Mucosa of descending colon (tissue), 3 donors: ENCODE results near the gene UBE2Q1. TPM values are rescaled to one million over a fixed set of nuclear protein-coding genes. Genes with fewer than 3 reads are reported as not detected.

Experiments used
- ATAC-seq: fragments of 200-7000 bp; cut with Tn5 transposase; one replicate; pipeline ENCODE4 v1.9.1; 2020; ENCODE audit warnings: mild to moderate bottlenecking, moderate library complexity
- DNase-seq, 3 donors: peaks; one replicate each; pipeline ENCODE4 v3.0.0-alpha.2; 2020
- H3K36me3 ChIP-seq: fragments of 200-600 bp; one replicate; pipeline ENCODE4 v1.8.0; 2021; ENCODE audit warnings: low read depth, mild to moderate bottlenecking
- H3K4me1 ChIP-seq: fragments of 200-600 bp; one replicate; pipeline ENCODE4 v1.8.0; 2021; ENCODE audit warnings: low read depth, mild to moderate bottlenecking
- H3K4me3 ChIP-seq: fragments of 200-600 bp; one replicate; pipeline ENCODE4 v1.8.0; 2021; ENCODE audit warnings: mild to moderate bottlenecking
- H3K9me3 ChIP-seq: fragments of 200-600 bp; one replicate; pipeline ENCODE4 v1.8.0; 2021; ENCODE audit warnings: mild to moderate bottlenecking
- CTCF ChIP-seq: fragments of 200-600 bp; IDR thresholded peaks from one replicate; pipeline ENCODE4 v1.8.0; 2022; ENCODE audit warnings: antibody characterized with exemption, mild to moderate bottlenecking
- intact Hi-C, 2 donors: fragments of 100-400 bp; cut with DNase I in 1 of 2; cut with micrococcal nuclease in 1 of 2; formaldehyde crosslinking; loops; one replicate each; pipeline versions ENCODE4 v1.11.0 to v1.11.1; 2022; cut with DNase I, micrococcal nuclease
- total RNA-seq, 3 donors: library from RNA; stranded (reverse); fragmentation: NEBNext Ultra II Directional in 2 of 3; extraction: Animal tissue kit (Norgen Biotek cat#: 25700) in 2 of 3; gene quantifications; one replicate each; pipeline versions ENCODE4 v1.2.1 to v1.2.4, GENCODE V29; 2021 to 2023
- donor health status: DM: no; HTN: no; CAD: no; lungs with moderate emphysema.
- donor health status: DM: no; HTN: no; CAD: no.
- donor health status: DM: no; HTN: yes; CAD: no.

Gene UBE2Q1
- total RNA-seq, 3 donors from 2014 or later, result 52.8 to 81.7 (median 81.0) TPM

- H3K4me1 ChIP-seq, result no peaks in the 10 kb centered on the region
- intact Hi-C loops, result loop anchor here in 1 of 2 donors (10.0 kb wide), 1 partner anchor 307 kb away; no protein-coding TSS in a partner anchor
- peaks cover 4% of the 10 kb centered on the region for H3K36me3 ChIP-seq
- no peaks in the 10 kb centered on the region for H3K9me3 ChIP-seq
- no peak for ATAC-seq
- TF ChIP-seq CTCF, result no peak
- no peak for DNase-seq
- no peak overlapping the region for H3K4me3 ChIP-seq
These were observed 19.6 kb upstream of the UBE2Q1 start for GRCh38 chr1:154578058-154578418.

- no peaks in the 10 kb centered on the region for H3K9me3 ChIP-seq
- no peaks in the 10 kb centered on the region for H3K4me1 ChIP-seq
- DNase-seq, result no peak
- ATAC-seq, result no peak
- peaks cover 1% of the 10 kb centered on the region for H3K36me3 ChIP-seq
- no peak for TF ChIP-seq CTCF
- intact Hi-C loops, result loop anchor here in 1 of 2 donors (10.0 kb wide), 1 partner anchor 307 kb away; no protein-coding TSS in a partner anchor
- no peak overlapping the region for H3K4me3 ChIP-seq
These were observed 19.0 kb upstream of the UBE2Q1 start for GRCh38 chr1:154577346-154578057.

DNA sequence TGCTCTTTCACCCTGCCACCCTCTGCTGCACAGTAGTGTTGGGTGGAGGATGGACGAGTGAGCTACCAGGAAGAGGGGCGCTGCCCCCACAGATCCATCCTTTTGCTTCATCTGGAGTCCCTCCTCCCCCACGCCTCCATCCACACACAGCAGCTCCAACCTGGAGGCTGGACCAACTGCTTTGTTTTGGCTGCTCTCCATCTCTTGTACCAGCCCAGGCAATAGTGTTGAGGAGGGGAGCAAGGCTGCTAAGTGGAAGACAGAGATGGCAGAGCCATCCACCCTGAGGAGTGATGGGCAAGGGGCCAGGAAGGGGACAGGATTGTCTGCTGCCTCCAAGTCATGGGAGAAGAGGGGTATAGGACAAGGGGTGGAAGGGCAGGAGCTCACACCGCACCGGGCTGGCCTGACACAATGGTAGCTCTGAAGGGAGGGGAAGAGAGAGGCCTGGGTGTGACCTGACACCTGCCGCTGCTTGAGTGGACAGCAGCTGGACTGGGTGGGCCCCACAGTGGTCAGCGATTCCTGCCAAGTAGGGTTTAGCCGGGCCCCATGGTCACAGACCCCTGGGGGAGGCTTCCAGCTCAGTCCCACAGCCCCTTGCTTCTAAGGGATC is 17.6 kb upstream of the UBE2Q1 start:
- H3K4me1 ChIP-seq, result no peaks in the 10 kb centered on the region
- H3K9me3 ChIP-seq, result no peaks in the 10 kb centered on the region
- H3K4me3 ChIP-seq, result no peak overlapping the region
- H3K36me3 ChIP-seq, result no peaks in the 10 kb centered on the region
- TF ChIP-seq CTCF, result no peak
- DNase-seq (no peak), ATAC-seq (no peak)
- intact Hi-C loops, result loop anchor here in 1 of 2 donors (10.0 kb wide), 1 partner anchor 309 kb away; no protein-coding TSS in a partner anchor

GRCh38 chr1:154575147-154575927 is 16.9 kb upstream of the UBE2Q1 start:
- intact Hi-C loops, result loop anchor here in 1 of 2 donors (10.0 kb wide), 1 partner anchor 309 kb away; no protein-coding TSS in a partner anchor
- ATAC-seq (no peak), DNase-seq (no peak)
- TF ChIP-seq CTCF, result no peak
- H3K9me3 ChIP-seq, result no peaks in the 10 kb centered on the region
- H3K4me1 ChIP-seq, result no peaks in the 10 kb centered on the region
- H3K4me3 ChIP-seq, result no peak overlapping the region
- no peaks in the 10 kb centered on the region for H3K36me3 ChIP-seq

DNA sequence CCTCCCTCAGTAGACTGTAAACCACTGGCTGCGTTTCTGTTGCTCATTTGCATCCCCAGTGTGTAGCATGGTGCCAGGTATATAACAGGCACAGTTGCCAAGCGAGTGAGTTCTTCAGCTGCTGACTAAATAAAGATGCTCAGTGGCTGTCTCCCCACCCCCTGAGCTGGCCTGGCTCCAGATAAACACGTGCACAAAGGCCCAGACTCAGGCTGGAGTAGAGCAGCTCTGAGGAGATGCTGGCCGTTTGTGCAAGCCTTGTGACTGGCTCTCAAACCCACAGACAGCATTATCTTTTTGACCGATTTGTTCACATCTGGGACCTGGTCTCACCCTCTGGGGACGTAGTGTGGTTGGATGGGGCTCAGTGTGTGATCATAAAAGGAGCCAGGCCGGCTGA is 16.3 kb upstream of the UBE2Q1 start:
- TF ChIP-seq CTCF, result no peak
- DNase-seq, result no peak
- H3K36me3 ChIP-seq, result no peaks in the 10 kb centered on the region
- no peaks in the 10 kb centered on the region for H3K9me3 ChIP-seq
- intact Hi-C loops, result loop anchor here in 1 of 2 donors (10.0 kb wide), 1 partner anchor 310 kb away; no protein-coding TSS in a partner anchor
- H3K4me3 ChIP-seq, result no peak overlapping the region
- no peak for ATAC-seq
- no peaks in the 10 kb centered on the region for H3K4me1 ChIP-seq
